ENCODE measurements around the gene TRAPPC14. TPM values are rescaled to one million over a fixed set of nuclear protein-coding genes. Genes with fewer than 3 reads are reported as not detected.

The TRAPPC14 gene
- total and polyA plus RNA-seq, 2 of the 13 experiments (the other 11 are each of a cell fraction or from before 2014, with no cell fraction given) = 4.7 to 9.6 TPM

DNA sequence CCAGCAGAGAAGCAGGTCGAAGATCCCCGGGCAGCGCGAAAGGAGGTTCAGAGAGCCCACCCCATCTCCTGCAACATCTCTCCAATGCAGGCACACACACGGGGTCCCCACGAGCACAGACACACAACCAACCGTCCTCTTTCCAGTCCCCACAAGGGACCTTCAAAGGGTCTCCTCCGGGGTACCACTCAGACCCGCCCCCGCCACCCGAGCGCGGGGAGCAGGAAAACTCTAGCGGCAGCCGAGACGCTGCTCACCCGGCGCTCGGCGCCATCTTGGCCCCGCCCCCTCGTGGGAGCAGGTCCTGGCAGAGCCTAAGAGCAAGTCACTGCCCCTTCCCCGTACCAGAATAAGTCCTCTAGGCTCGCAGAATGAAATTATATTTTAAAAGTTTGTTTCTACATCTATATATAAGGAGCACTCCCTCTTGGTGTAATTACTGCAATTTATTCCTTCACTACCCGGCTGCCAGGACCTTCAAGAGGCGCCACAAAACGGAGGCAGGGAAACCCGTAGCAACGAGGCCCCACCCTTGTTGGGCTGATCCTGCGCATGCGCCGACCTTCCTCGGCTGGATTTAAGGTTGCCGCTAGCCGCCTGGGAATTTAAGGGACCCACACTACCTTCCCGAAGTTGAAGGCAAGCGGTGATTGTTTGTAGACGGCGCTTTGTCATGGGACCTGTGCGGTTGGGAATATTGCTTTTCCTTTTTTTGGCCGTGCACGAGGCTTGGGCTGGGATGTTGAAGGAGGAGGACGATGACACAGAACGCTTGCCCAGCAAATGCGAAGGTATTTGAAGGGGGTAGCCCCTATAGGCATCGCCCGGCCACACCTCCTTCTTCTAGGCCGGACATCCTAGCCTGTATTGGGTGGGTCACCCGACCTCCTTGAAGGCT is 39.2 kb downstream of the TRAPPC14 start, which contains the start of the genes CNPY4 and TAF6 (continued):
- TF ChIP-seq, protein P1, sequence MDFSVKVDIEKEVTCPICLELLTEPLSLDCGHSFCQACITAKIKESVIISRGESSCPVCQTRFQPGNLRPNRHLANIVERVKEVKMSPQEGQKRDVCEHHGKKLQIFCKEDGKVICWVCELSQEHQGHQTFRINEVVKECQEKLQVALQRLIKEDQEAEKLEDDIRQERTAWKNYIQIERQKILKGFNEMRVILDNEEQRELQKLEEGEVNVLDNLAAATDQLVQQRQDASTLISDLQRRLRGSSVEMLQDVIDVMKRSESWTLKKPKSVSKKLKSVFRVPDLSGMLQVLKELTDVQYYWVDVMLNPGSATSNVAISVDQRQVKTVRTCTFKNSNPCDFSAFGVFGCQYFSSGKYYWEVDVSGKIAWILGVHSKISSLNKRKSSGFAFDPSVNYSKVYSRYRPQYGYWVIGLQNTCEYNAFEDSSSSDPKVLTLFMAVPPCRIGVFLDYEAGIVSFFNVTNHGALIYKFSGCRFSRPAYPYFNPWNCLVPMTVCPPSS (IDR thresholded peaks at IDR 0.05) = no peak
- TF ChIP-seq ZNF484 (CRISPR knock-in tag; IDR thresholded peaks at IDR 0.05; ENCODE audit: borderline replicate concordance, low read depth) (no peak), KMT2B (CRISPR knock-in tag; IDR thresholded peaks at IDR 0.05) (peak; percentile 75), GZF1 (CRISPR knock-in tag; IDR thresholded peaks at IDR 0.05) (no peak; the same call in 1 of the 2 replicates), SNRNP70 (IDR thresholded peaks at IDR 0.05; ENCODE audit: low read depth, low read length) (no peak), ZNF652 (CRISPR knock-in tag; IDR thresholded peaks at IDR 0.05; ENCODE audit: borderline replicate concordance, low read depth) (no peak), PAF1 (CRISPR knock-in tag; IDR thresholded peaks at IDR 0.05) (no peak), ASH2L (IDR thresholded peaks at IDR 0.05; ENCODE audit: insufficient read length, low read depth, low read length) (peak; percentile 84), SCMH1 (CRISPR knock-in tag; IDR thresholded peaks at IDR 0.05; ENCODE audit: borderline replicate concordance) (no peak), KLF13 (CRISPR knock-in tag; IDR thresholded peaks at IDR 0.05) (no peak), MAFF (IDR thresholded peaks at IDR 0.05; ENCODE audit: low read depth, low read length) (no peak), CHCHD3 (CRISPR knock-in tag; IDR thresholded peaks at IDR 0.05) (no peak), PLRG1 (conservative IDR thresholded peaks at IDR 0.05) (no peak), HNF4A (CRISPR knock-in tag; IDR thresholded peaks at IDR 0.05) (no peak), ZFP62 (CRISPR knock-in tag; IDR thresholded peaks at IDR 0.05) (no peak), ZNF558 (CRISPR knock-in tag; IDR thresholded peaks at IDR 0.05; ENCODE audit: borderline replicate concordance) (no peak)
- TF ChIP-seq, protein P2, sequence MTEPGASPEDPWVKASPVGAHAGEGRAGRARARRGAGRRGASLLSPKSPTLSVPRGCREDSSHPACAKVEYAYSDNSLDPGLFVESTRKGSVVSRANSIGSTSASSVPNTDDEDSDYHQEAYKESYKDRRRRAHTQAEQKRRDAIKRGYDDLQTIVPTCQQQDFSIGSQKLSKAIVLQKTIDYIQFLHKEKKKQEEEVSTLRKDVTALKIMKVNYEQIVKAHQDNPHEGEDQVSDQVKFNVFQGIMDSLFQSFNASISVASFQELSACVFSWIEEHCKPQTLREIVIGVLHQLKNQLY (CRISPR knock-in tag; IDR thresholded peaks at IDR 0.05) = no peak
- TF ChIP-seq, protein P3, sequence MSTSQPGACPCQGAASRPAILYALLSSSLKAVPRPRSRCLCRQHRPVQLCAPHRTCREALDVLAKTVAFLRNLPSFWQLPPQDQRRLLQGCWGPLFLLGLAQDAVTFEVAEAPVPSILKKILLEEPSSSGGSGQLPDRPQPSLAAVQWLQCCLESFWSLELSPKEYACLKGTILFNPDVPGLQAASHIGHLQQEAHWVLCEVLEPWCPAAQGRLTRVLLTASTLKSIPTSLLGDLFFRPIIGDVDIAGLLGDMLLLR (CRISPR knock-in tag; IDR thresholded peaks at IDR 0.05) = no peak
- TF ChIP-seq, protein P4, sequence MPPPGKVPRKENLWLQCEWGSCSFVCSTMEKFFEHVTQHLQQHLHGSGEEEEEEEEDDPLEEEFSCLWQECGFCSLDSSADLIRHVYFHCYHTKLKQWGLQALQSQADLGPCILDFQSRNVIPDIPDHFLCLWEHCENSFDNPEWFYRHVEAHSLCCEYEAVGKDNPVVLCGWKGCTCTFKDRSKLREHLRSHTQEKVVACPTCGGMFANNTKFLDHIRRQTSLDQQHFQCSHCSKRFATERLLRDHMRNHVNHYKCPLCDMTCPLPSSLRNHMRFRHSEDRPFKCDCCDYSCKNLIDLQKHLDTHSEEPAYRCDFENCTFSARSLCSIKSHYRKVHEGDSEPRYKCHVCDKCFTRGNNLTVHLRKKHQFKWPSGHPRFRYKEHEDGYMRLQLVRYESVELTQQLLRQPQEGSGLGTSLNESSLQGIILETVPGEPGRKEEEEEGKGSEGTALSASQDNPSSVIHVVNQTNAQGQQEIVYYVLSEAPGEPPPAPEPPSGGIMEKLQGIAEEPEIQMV (CRISPR knock-in tag; IDR thresholded peaks at IDR 0.05; ENCODE audit: low read depth) = no peak
- TF ChIP-seq, protein P5, sequence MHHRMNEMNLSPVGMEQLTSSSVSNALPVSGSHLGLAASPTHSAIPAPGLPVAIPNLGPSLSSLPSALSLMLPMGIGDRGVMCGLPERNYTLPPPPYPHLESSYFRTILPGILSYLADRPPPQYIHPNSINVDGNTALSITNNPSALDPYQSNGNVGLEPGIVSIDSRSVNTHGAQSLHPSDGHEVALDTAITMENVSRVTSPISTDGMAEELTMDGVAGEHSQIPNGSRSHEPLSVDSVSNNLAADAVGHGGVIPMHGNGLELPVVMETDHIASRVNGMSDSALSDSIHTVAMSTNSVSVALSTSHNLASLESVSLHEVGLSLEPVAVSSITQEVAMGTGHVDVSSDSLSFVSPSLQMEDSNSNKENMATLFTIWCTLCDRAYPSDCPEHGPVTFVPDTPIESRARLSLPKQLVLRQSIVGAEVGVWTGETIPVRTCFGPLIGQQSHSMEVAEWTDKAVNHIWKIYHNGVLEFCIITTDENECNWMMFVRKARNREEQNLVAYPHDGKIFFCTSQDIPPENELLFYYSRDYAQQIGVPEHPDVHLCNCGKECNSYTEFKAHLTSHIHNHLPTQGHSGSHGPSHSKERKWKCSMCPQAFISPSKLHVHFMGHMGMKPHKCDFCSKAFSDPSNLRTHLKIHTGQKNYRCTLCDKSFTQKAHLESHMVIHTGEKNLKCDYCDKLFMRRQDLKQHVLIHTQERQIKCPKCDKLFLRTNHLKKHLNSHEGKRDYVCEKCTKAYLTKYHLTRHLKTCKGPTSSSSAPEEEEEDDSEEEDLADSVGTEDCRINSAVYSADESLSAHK (CRISPR knock-in tag; IDR thresholded peaks at IDR 0.05; ENCODE audit: borderline replicate concordance) = no peak
- TF ChIP-seq, protein P6, sequence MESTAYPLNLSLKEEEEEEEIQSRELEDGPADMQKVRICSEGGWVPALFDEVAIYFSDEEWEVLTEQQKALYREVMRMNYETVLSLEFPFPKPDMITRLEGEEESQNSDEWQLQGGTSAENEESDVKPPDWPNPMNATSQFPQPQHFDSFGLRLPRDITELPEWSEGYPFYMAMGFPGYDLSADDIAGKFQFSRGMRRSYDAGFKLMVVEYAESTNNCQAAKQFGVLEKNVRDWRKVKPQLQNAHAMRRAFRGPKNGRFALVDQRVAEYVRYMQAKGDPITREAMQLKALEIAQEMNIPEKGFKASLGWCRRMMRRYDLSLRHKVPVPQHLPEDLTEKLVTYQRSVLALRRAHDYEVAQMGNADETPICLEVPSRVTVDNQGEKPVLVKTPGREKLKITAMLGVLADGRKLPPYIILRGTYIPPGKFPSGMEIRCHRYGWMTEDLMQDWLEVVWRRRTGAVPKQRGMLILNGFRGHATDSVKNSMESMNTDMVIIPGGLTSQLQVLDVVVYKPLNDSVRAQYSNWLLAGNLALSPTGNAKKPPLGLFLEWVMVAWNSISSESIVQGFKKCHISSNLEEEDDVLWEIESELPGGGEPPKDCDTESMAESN (CRISPR knock-in tag; conservative IDR thresholded peaks at IDR 0.05) = 0 out of 2 replicates have a peak, but pooled peaks have one; percentile 2

Data from HepG2 (cell line).